ENCODE data around the gene MAPT. TPM values are rescaled to one million over a fixed set of nuclear protein-coding genes. Genes with fewer than 3 reads are reported as not detected.

MAPT gene
- total RNA-seq, 4 donors from 2014 or later: 1.7 to 2.3 (median 1.8) TPM

DNA sequence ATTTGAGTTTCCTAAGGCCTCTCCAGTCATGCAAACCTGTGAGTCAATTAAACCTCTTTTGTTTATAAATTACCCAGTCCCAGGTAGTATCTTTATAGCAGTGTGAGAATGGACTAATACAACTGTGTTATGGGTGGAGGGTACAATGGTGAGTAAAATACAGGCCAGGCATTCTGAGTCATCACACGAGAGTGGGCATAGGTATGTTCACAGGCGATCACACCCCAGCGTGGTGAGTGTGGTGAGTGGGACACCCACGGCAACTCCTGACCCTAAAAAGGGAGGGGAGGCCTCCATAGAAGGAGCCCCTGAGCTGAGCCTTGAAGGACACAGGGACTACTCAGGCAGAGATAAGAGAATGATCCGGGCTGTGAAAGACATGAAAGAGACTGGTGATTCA is 22.6 kb upstream of the MAPT start:
- in situ Hi-C loops (cut with MboI; ENCODE audit: low pct_ligation_motif_present in 1 of 4, low pct_unique_long_range_greater_than_20kb in 1 of 4, low sequenced_read_pairs in 3 of 4): no loop called here
- 73% methylated on average over 5 of the region's 5 CpGs; no CpG with 5 or more reads in 1 of the 2 donors for WGBS, 2 donors (ENCODE audit: low coverage in 1 of 2)
- DNase-seq: no peak
- peaks cover 12% of the 10 kb centered on the region for H3K27me3 ChIP-seq
- H3K4me1 ChIP-seq: no peaks in the 10 kb centered on the region
- no peak overlapping the region for H3K27ac ChIP-seq
- H3K36me3 ChIP-seq: no peaks in the 10 kb centered on the region
- TF ChIP-seq, protein P1, sequence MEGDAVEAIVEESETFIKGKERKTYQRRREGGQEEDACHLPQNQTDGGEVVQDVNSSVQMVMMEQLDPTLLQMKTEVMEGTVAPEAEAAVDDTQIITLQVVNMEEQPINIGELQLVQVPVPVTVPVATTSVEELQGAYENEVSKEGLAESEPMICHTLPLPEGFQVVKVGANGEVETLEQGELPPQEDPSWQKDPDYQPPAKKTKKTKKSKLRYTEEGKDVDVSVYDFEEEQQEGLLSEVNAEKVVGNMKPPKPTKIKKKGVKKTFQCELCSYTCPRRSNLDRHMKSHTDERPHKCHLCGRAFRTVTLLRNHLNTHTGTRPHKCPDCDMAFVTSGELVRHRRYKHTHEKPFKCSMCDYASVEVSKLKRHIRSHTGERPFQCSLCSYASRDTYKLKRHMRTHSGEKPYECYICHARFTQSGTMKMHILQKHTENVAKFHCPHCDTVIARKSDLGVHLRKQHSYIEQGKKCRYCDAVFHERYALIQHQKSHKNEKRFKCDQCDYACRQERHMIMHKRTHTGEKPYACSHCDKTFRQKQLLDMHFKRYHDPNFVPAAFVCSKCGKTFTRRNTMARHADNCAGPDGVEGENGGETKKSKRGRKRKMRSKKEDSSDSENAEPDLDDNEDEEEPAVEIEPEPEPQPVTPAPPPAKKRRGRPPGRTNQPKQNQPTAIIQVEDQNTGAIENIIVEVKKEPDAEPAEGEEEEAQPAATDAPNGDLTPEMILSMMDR (IDR thresholded peaks at IDR 0.05): no peak
- TF ChIP-seq POLR2AphosphoS5 (IDR thresholded peaks at IDR 0.05): no peak
- TF ChIP-seq POLR2A (IDR thresholded peaks at IDR 0.05): no peak
- TF ChIP-seq EP300 (IDR thresholded peaks at IDR 0.05; ENCODE audit: low read depth): no peak
- H3K9me3 ChIP-seq: no peaks in the 10 kb centered on the region
- no peak overlapping the region for H3K4me3 ChIP-seq
- intact Hi-C loops (cut with DNase I; ENCODE audit: low total_unique reads): no loop called here

DNA sequence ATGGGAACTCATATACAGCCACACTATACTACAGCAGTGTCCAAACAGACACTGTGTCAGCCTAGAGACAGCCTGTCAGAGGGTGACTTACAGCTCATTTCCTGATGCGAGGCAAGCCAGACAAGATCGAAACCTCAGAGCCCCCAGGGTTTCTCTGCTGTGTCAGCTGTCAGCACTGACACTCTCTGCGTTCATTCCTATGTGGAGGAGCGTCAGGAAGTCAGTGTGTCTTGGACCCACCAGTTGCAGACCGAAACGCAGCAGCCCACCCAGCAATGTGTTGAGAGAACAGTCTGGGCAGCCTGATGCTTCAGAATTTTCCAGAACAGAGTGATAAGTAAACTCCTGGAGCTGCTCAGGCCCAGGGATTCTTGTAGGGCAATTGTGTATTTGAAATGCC is 20.6 kb upstream of the MAPT start:
- Histone ChIP-seq H3K36me3 (no peaks in the 10 kb centered on the region), H3K27me3 (peaks cover 18% of the 10 kb centered on the region), H3K4me3 (no peak overlapping the region), H3K4me1 (no peaks in the 10 kb centered on the region), H3K27ac (no peak overlapping the region), H3K9me3 (no peaks in the 10 kb centered on the region)
- 21% methylated on average over 6 of the region's 6 CpGs; no CpG with 5 or more reads in 1 of the 2 donors for WGBS, 2 donors (ENCODE audit: low coverage in 1 of 2)
- DNase-seq: no peak
- in situ Hi-C loops (cut with MboI; ENCODE audit: low pct_ligation_motif_present in 1 of 4, low pct_unique_long_range_greater_than_20kb in 1 of 4, low sequenced_read_pairs in 3 of 4) (no loop called here), intact Hi-C loops (cut with DNase I; ENCODE audit: low total_unique reads) (no loop called here)
- TF ChIP-seq, protein P1 (IDR thresholded peaks at IDR 0.05): no peak
- TF ChIP-seq POLR2A (IDR thresholded peaks at IDR 0.05) (no peak), EP300 (IDR thresholded peaks at IDR 0.05; ENCODE audit: low read depth) (no peak), POLR2AphosphoS5 (IDR thresholded peaks at IDR 0.05) (no peak)

DNA sequence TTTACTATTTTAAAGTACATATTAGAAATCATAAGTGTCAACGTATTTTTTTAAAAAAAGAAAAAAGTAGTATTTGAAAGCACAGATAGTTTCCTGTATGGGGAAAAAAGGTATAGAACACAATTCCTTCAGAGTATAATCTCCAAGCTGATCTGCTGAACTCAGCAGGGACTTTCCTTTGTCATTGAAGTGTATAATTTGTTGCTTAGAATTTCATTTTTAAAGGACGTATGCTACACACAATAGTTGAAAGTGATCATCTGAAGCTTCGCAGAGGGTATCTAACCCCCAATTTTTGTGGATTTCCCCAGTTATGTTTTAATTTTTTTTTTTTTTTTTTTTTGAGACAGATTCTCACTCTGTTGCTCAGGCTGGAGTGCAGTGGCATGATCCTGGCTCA is 20.2 kb upstream of the MAPT start:
- Histone ChIP-seq H3K9me3 (no peaks in the 10 kb centered on the region), H3K27me3 (peaks cover 18% of the 10 kb centered on the region), H3K4me1 (no peaks in the 10 kb centered on the region), H3K4me3 (no peak overlapping the region), H3K27ac (no peak overlapping the region), H3K36me3 (no peaks in the 10 kb centered on the region)
- intact Hi-C loops (cut with DNase I; ENCODE audit: low total_unique reads): no loop called here
- no peak for TF ChIP-seq POLR2A (IDR thresholded peaks at IDR 0.05)
- TF ChIP-seq, protein P1 (IDR thresholded peaks at IDR 0.05): no peak
- in situ Hi-C loops (cut with MboI; ENCODE audit: low pct_ligation_motif_present in 1 of 4, low pct_unique_long_range_greater_than_20kb in 1 of 4, low sequenced_read_pairs in 3 of 4): no loop called here
- WGBS, 2 donors (ENCODE audit: low coverage in 1 of 2): 54 to 60% methylated on average over 3 of the region's 3 CpGs
- DNase-seq: no peak

DNA sequence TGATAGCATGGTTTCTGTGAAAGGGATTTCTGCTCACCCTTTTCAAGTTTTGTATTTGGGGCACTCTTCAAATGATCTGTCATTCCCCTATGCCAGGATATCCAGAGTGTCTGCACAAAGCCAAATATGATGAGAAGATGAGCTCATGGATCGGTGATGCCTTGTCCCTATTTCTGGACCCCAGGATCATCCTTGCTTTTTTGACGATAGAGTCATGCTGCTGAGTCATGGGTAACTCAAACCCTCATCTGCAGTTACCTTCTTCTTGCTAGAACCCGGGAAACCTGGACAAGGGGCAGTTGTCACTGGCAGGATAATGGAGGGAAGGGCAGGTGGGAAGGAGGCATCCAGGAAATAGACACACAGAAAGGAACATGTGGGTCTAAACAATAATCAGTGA is 17.8 kb upstream of the MAPT start:
- WGBS, 2 donors (ENCODE audit: low coverage in 1 of 2): 63 to 77% methylated on average over 2 to 3 of the region's 3 CpGs
- DNase-seq: no peak
- H3K4me1 ChIP-seq: no peaks in the 10 kb centered on the region
- no peak for TF ChIP-seq POLR2AphosphoS5 (IDR thresholded peaks at IDR 0.05)
- no peak for TF ChIP-seq POLR2A (IDR thresholded peaks at IDR 0.05)
- no peak for TF ChIP-seq EP300 (IDR thresholded peaks at IDR 0.05; ENCODE audit: low read depth)
- H3K9me3 ChIP-seq: no peaks in the 10 kb centered on the region
- no peaks in the 10 kb centered on the region for H3K36me3 ChIP-seq
- no peak overlapping the region for H3K4me3 ChIP-seq
- intact Hi-C loops (cut with DNase I; ENCODE audit: low total_unique reads) (no loop called here), in situ Hi-C loops (cut with MboI; ENCODE audit: low pct_ligation_motif_present in 1 of 4, low pct_unique_long_range_greater_than_20kb in 1 of 4, low sequenced_read_pairs in 3 of 4) (no loop called here)
- H3K27me3 ChIP-seq: peaks cover 22% of the 10 kb centered on the region
- no peak overlapping the region for H3K27ac ChIP-seq

DNA sequence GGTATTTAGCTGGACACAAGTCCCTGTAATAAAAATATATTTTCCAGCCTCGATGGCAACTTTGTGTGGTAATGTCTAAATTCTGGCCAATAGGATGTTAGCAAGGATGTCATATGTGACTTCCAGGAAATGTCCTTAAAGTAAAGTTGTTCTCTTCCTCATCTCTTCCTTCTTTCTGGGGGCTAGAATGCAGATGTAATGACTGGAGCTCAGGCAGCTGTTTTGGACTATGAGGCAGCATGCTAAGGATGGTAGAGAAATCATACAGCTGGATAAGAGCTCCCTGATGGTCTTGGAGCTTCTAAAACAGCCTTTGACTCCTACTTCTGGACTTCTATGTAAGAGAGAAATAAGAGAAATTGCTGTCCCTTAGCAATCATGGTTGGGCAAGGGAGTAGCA is 16.9 kb upstream of the MAPT start:
- Histone ChIP-seq H3K9me3 (no peaks in the 10 kb centered on the region), H3K36me3 (no peaks in the 10 kb centered on the region), H3K4me3 (no peak overlapping the region), H3K27me3 (peaks cover 22% of the 10 kb centered on the region), H3K4me1 (no peaks in the 10 kb centered on the region), H3K27ac (no peak overlapping the region)
- in situ Hi-C loops (cut with MboI; ENCODE audit: low pct_ligation_motif_present in 1 of 4, low pct_unique_long_range_greater_than_20kb in 1 of 4, low sequenced_read_pairs in 3 of 4): no loop called here
- intact Hi-C loops (cut with DNase I; ENCODE audit: low total_unique reads): no loop called here
- DNase-seq: no peak
- TF ChIP-seq EP300 (IDR thresholded peaks at IDR 0.05; ENCODE audit: low read depth): no peak
- TF ChIP-seq POLR2A (IDR thresholded peaks at IDR 0.05): no peak
- TF ChIP-seq POLR2AphosphoS5 (IDR thresholded peaks at IDR 0.05): no peak
- TF ChIP-seq, protein P1 (IDR thresholded peaks at IDR 0.05): no peak
- WGBS, 2 donors (ENCODE audit: low coverage in 1 of 2): 56 to 67% methylated on average over 1 of the region's 1 CpG
